HEK293 (cell line): ENCODE data around the gene CEBPG.

ENCODE experiments used
- OSR2 ChIP-seq: fragments of 450-650 bp; formaldehyde crosslinking; IDR thresholded peaks from 2 replicates; pipeline ENCODE4 v1.5.1; 2016; ENCODE audit warnings: missing biosample characterization, missing genetic modification characterization
- REPIN1 ChIP-seq: fragments of 450-650 bp; formaldehyde crosslinking; IDR thresholded peaks from 2 replicates; pipeline ENCODE4 v1.5.1; 2017; ENCODE audit warnings: missing biosample characterization, missing genetic modification characterization, low read depth
- SP2 ChIP-seq: fragments of 450-650 bp; formaldehyde crosslinking; IDR thresholded peaks from 2 replicates; pipeline ENCODE4 v1.5.1; 2016; ENCODE audit warnings: missing biosample characterization, missing genetic modification characterization
- ZBTB7A ChIP-seq: fragments of 450-650 bp; formaldehyde crosslinking; IDR thresholded peaks from 2 replicates; pipeline ENCODE4 v1.5.1; 2016; ENCODE audit warnings: low read depth, missing biosample characterization, missing genetic modification characterization
- ZNF133 ChIP-seq: fragments of 450-650 bp; formaldehyde crosslinking; IDR thresholded peaks from 2 replicates; pipeline ENCODE4 v1.5.1; 2016; ENCODE audit warnings: missing biosample characterization, missing genetic modification characterization
- ZNF138 ChIP-seq: fragments of 450-650 bp; formaldehyde crosslinking; IDR thresholded peaks from 2 replicates; pipeline ENCODE4 v1.5.1; 2016; ENCODE audit warnings: missing biosample characterization, missing genetic modification characterization, borderline replicate concordance
- ZNF335 ChIP-seq: fragments of 450-650 bp; formaldehyde crosslinking; conservative IDR thresholded peaks from 2 replicates; pipeline ENCODE4 v1.5.1; 2016; ENCODE audit warnings: missing biosample characterization, missing genetic modification characterization
- ZNF548 ChIP-seq: fragments of 450-650 bp; formaldehyde crosslinking; IDR thresholded peaks from 2 replicates; pipeline ENCODE4 v1.5.1; 2016; ENCODE audit warnings: missing biosample characterization, missing genetic modification characterization
- ZNF623 ChIP-seq: fragments of 450-650 bp; formaldehyde crosslinking; IDR thresholded peaks from 2 replicates; pipeline ENCODE4 v1.5.1; 2016; ENCODE audit warnings: missing biosample characterization, missing genetic modification characterization
- ZNF624 ChIP-seq: fragments of 450-650 bp; formaldehyde crosslinking; IDR thresholded peaks from 2 replicates; pipeline ENCODE4 v1.5.1; 2017; ENCODE audit warnings: missing biosample characterization, missing genetic modification characterization
- ZNF791 ChIP-seq: fragments of 450-650 bp; formaldehyde crosslinking; IDR thresholded peaks from 2 replicates; pipeline ENCODE4 v1.5.1; 2016; ENCODE audit warnings: missing biosample characterization, missing genetic modification characterization
- TF ChIP-seq, protein P1 (sequence below): fragments of 450-650 bp; formaldehyde crosslinking; IDR thresholded peaks from 2 replicates; pipeline ENCODE4 v1.5.1; 2016; ENCODE audit warnings: missing biosample characterization, missing genetic modification characterization

DNA sequence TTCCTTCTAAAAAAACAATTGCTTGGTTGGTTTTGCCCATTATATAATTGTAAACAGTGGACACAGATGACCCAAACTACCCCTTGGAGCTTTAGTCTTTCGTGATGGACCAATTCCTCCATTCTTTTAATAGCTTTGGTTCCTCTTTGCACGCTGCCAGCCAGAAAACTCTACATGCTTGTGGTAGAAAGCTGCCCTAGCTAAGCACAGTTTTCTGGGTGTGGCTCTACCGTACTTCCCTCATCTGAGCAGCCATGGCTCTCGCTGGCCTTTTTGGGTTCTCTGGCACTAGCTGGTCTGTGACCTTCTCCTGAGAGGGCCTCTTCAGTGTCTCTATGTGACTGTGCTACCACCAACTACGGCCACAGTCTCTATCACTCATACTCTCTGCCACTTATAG is 41.3 kb upstream of the CEBPG start:
- TF ChIP-seq, protein P1, sequence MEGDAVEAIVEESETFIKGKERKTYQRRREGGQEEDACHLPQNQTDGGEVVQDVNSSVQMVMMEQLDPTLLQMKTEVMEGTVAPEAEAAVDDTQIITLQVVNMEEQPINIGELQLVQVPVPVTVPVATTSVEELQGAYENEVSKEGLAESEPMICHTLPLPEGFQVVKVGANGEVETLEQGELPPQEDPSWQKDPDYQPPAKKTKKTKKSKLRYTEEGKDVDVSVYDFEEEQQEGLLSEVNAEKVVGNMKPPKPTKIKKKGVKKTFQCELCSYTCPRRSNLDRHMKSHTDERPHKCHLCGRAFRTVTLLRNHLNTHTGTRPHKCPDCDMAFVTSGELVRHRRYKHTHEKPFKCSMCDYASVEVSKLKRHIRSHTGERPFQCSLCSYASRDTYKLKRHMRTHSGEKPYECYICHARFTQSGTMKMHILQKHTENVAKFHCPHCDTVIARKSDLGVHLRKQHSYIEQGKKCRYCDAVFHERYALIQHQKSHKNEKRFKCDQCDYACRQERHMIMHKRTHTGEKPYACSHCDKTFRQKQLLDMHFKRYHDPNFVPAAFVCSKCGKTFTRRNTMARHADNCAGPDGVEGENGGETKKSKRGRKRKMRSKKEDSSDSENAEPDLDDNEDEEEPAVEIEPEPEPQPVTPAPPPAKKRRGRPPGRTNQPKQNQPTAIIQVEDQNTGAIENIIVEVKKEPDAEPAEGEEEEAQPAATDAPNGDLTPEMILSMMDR (tag by site-specific recombination) = no peak
- TF ChIP-seq ZNF624 (no peak), OSR2 (tag by site-specific recombination) (no peak), ZNF548 (tag by site-specific recombination) (no peak), ZNF623 (tag by site-specific recombination) (no peak), ZNF791 (tag by site-specific recombination) (no peak), SP2 (no peak), ZNF335 (tag by site-specific recombination) (no peak), ZNF138 (tag by site-specific recombination) (no peak), REPIN1 (tag by site-specific recombination) (no peak), ZBTB7A (tag by site-specific recombination) (no peak), ZNF133 (tag by site-specific recombination) (no peak)
